Right atrium auricular region (tissue), 2 donors: Measurements from ENCODE around the gene MAPT. TPM values are rescaled to one million over a fixed set of nuclear protein-coding genes. Genes with fewer than 3 reads are reported as not detected.

ENCODE experiments used
- DNase-seq: peaks from one replicate; pipeline ENCODE4 v3.0.0-alpha.2; 2019; ENCODE audit warnings: low spot score
- H3K27ac ChIP-seq, 2 donors: fragments of 200-600 bp; sonication (generic); 1 replicate in 1 of 2; 2 replicates in 1 of 2; pipeline ENCODE4 v1.5.1; 2016 to 2019
- H3K27me3 ChIP-seq, 2 donors: fragments of 200-600 bp; sonication (generic); one replicate each; pipeline versions ENCODE4 v1.5.1 to v1.6.0; 2017 to 2019
- H3K36me3 ChIP-seq: fragments of 200-600 bp; sonication (generic); one replicate; pipeline ENCODE4 v1.5.1; 2016
- H3K4me1 ChIP-seq, 2 donors: fragments of 200-600 bp; sonication (generic); one replicate each; pipeline versions ENCODE4 v1.5.1 to v1.6.0; 2017 to 2019
- H3K4me3 ChIP-seq, 2 donors: fragments of 200-600 bp; sonication (generic); 1 replicate in 1 of 2; 2 replicates in 1 of 2; pipeline ENCODE4 v1.5.1; 2017 to 2019; ENCODE audit warnings: mild to moderate bottlenecking in 1 of 2, moderate library complexity in 1 of 2
- H3K9me3 ChIP-seq, 2 donors: fragments of 200-600 bp; sonication (generic); one replicate each; pipeline ENCODE4 v1.5.1; 2019
- CTCF ChIP-seq, 2 donors: fragments of 200-600 bp; sonication (generic); IDR thresholded peaks; one replicate each; pipeline ENCODE4 v1.5.1; 2019; ENCODE audit warnings: antibody characterized with exemption in 2 of 2
- total RNA-seq, 2 donors: library from RNA; depleted of rRNA; stranded (reverse); fragments of >200 nt; gene quantifications; one replicate each; pipeline ENCODE4 v1.1.0, GENCODE V29; 2016

Gene MAPT
- total RNA-seq, 2 donors from 2014 or later, result 7.8 to 23.0 TPM

- Histone ChIP-seq H3K36me3 (no peaks in the 10 kb centered on the region), H3K4me3 (no peak overlapping the region), H3K27ac (no peak overlapping the region), H3K9me3 (no peaks in the 10 kb centered on the region), H3K27me3 (no peaks in the 10 kb centered on the region), H3K4me1 (no peaks in the 10 kb centered on the region)
- no peak for DNase-seq
- no peak for TF ChIP-seq CTCF (IDR thresholded peaks at IDR 0.05)
Observed at GRCh38 chr17:45850468-45850867, 43.9 kb upstream of the MAPT start.

DNA sequence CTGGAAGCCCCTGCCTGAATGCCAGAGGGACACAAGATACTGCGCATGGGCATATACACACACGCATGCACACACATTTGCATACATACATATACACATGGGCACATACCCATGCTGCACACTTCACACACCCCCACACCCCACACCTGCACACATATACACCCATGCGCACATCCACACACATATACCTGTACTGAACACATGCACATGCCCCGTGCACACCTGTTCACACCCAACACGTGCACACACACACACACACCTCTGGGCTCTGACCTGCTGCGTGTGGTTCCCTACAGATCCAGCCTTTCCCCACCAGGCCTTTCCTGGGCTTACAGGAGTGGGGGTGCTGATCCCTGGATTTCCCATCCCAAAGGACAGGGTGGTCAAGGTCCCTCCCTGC, 43.3 kb upstream of the MAPT start:
- H3K36me3 ChIP-seq, result no peaks in the 10 kb centered on the region
- TF ChIP-seq CTCF (IDR thresholded peaks at IDR 0.05), result no peak
- H3K9me3 ChIP-seq, result no peaks in the 10 kb centered on the region
- no peak overlapping the region for H3K4me3 ChIP-seq
- H3K4me1 ChIP-seq, result no peaks in the 10 kb centered on the region
- no peak overlapping the region for H3K27ac ChIP-seq
- H3K27me3 ChIP-seq, result no peaks in the 10 kb centered on the region
- DNase-seq, result no peak

GRCh38 chr17:45851464-45851863, 42.9 kb upstream of the MAPT start:
- H3K27ac ChIP-seq, result no peak overlapping the region
- H3K36me3 ChIP-seq, result no peaks in the 10 kb centered on the region
- H3K27me3 ChIP-seq, result no peaks in the 10 kb centered on the region
- no peak overlapping the region for H3K4me3 ChIP-seq
- DNase-seq, result no peak
- TF ChIP-seq CTCF (IDR thresholded peaks at IDR 0.05), result no peak
- H3K9me3 ChIP-seq, result no peaks in the 10 kb centered on the region
- H3K4me1 ChIP-seq, result no peaks in the 10 kb centered on the region

DNA sequence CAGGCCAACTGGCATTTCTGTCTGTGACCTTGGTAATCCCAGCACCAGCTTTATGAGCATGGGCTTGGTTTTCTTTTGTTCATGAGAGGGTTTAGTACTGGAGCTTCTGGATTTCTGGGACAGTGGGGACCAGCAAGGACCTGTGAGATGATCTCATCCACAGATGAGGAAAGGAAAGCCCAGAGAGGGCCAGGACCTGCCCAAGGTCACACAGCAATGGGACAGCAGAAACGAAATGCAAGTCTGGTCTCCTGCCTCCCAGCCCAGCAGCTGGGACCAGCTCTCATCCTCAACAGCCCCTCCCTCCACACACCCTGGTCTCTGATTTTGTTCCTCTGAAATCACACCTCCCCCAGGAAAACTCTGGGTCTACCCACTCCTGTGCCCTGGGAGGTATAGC, 42.5 kb upstream of the MAPT start:
- Histone ChIP-seq H3K27me3 (no peaks in the 10 kb centered on the region), H3K4me1 (no peaks in the 10 kb centered on the region)

GRCh38 chr17:45852535-45853297, 41.6 kb upstream of the MAPT start:
- Histone ChIP-seq H3K36me3 (no peaks in the 10 kb centered on the region), H3K9me3 (no peaks in the 10 kb centered on the region), H3K4me3 (no peak overlapping the region), H3K27me3 (no peaks in the 10 kb centered on the region), H3K27ac (no peak overlapping the region), H3K4me1 (no peaks in the 10 kb centered on the region)
- peak; percentile 75 to 92 for TF ChIP-seq CTCF (IDR thresholded peaks at IDR 0.05)
- peak; percentile 63 for DNase-seq

More for the DNA sequence above, 42.5 kb upstream of the MAPT start:
- DNase-seq, result no peak
- no peaks in the 10 kb centered on the region for H3K9me3 ChIP-seq
- H3K4me3 ChIP-seq, result no peak overlapping the region
- TF ChIP-seq CTCF (IDR thresholded peaks at IDR 0.05), result no peak
- H3K36me3 ChIP-seq, result no peaks in the 10 kb centered on the region
- no peak overlapping the region for H3K27ac ChIP-seq

- no peaks in the 10 kb centered on the region for H3K27me3 ChIP-seq
- H3K9me3 ChIP-seq, result no peaks in the 10 kb centered on the region
- no peaks in the 10 kb centered on the region for H3K4me1 ChIP-seq
- no peak overlapping the region for H3K4me3 ChIP-seq
- H3K27ac ChIP-seq, result no peak overlapping the region
- no peaks in the 10 kb centered on the region for H3K36me3 ChIP-seq
- no peak for DNase-seq
- TF ChIP-seq CTCF (IDR thresholded peaks at IDR 0.05), result no peak
Observed at GRCh38 chr17:45854209-45854608, 40.1 kb upstream of the MAPT start.
